ENCODE data around the gene AGAP1. TPM values are rescaled to one million over a fixed set of nuclear protein-coding genes. Genes with fewer than 3 reads are reported as not detected.

The AGAP1 gene
- polyA plus RNA-seq, 2 of the 4 experiments (the other 2 are of a cell fraction) = 20.2 to 21.9 TPM

GRCh38 chr2:235636546-235636945, 142.7 kb downstream of the AGAP1 start:
- ChIA-PET POLR2A (no interaction called here), CTCF (no interaction called here)
- Histone ChIP-seq H3K27ac (no peak overlapping the region), H3K4me1 (no peaks in the 10 kb centered on the region; the same call in 2 of the 3 replicates), H3K4me3 (no peak overlapping the region), H3K9me3 (no peaks in the 10 kb centered on the region), H3K4me2 (no peak overlapping the region)
- 91% methylated on average over 10 of the region's 12 CpGs for WGBS (ENCODE audit: missing lambda C conversion rate)
- FAIRE-seq (no peak), ATAC-seq (no peak), DNase-seq (ENCODE audit: low read depth in 1 of 2, low spot score in 1 of 2) (no peak)
- TF ChIP-seq ZNF302 (CRISPR knock-in tag; IDR thresholded peaks at IDR 0.05) (no peak), RNF2 (IDR thresholded peaks at IDR 0.05; ENCODE audit: borderline replicate concordance, low read depth) (no peak)

- Histone ChIP-seq H3K9me3 (no peaks in the 10 kb centered on the region), H3K4me1 (peaks cover 7% of the 10 kb centered on the region; the same call in 1 of the 3 replicates), H3K4me3 (no peak overlapping the region), H3K4me2 (no peak overlapping the region), H3K27ac (no peak overlapping the region)
- ATAC-seq = no peak
- TF ChIP-seq CEBPB (IDR thresholded peaks at IDR 0.05) = no peak
- TF ChIP-seq, protein P1, sequence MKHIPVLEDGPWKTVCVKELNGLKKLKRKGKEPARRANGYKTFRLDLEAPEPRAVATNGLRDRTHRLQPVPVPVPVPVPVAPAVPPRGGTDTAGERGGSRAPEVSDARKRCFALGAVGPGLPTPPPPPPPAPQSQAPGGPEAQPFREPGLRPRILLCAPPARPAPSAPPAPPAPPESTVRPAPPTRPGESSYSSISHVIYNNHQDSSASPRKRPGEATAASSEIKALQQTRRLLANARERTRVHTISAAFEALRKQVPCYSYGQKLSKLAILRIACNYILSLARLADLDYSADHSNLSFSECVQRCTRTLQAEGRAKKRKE (CRISPR knock-in tag; IDR thresholded peaks at IDR 0.05; ENCODE audit: low read depth) = no peak
- TF ChIP-seq E2F6 (IDR thresholded peaks at IDR 0.05; ENCODE audit: borderline replicate concordance, low read depth) = no peak
- no peak for TF ChIP-seq TP53 (CRISPR knock-in tag; IDR thresholded peaks at IDR 0.05)
- no peak for TF ChIP-seq JUNB (IDR thresholded peaks at IDR 0.05)
- no peak for TF ChIP-seq SMC3 (IDR thresholded peaks at IDR 0.05)
- TF ChIP-seq RNF2 (IDR thresholded peaks at IDR 0.05; ENCODE audit: borderline replicate concordance, low read depth) = no peak
- no peak for TF ChIP-seq PBX3 (IDR thresholded peaks at IDR 0.05)
- TF ChIP-seq FOXS1 (CRISPR knock-in tag; IDR thresholded peaks at IDR 0.05) = no peak
- 94% methylated on average over 7 of the region's 7 CpGs for WGBS (ENCODE audit: missing lambda C conversion rate)
- ChIA-PET POLR2A (no interaction called here), CTCF (interaction anchor here (1.0 to 2.1 kb wide), 5 partner anchors 8 to 109 kb away, joined by 3 to 11 read pairs (median 5); no protein-coding TSS in a partner anchor)
- DNase-seq (ENCODE audit: low read depth in 1 of 2, low spot score in 1 of 2) = no peak
- FAIRE-seq = no peak
Observed at GRCh38 chr2:235637896-235638295, 144.1 kb downstream of the AGAP1 start.

GRCh38 chr2:235638541-235639427, 144.9 kb downstream of the AGAP1 start:
- WGBS (ENCODE audit: missing lambda C conversion rate) = 90% methylated on average over 12 of the region's 12 CpGs
- H3K4me2 ChIP-seq = no peak overlapping the region
- TF ChIP-seq, protein P2, sequence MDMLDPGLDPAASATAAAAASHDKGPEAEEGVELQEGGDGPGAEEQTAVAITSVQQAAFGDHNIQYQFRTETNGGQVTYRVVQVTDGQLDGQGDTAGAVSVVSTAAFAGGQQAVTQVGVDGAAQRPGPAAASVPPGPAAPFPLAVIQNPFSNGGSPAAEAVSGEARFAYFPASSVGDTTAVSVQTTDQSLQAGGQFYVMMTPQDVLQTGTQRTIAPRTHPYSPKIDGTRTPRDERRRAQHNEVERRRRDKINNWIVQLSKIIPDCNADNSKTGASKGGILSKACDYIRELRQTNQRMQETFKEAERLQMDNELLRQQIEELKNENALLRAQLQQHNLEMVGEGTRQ (IDR thresholded peaks at IDR 0.05) = 0 out of 2 replicates have a peak, but pooled peaks have one; percentile 1
- no peak for TF ChIP-seq CHD4 (IDR thresholded peaks at IDR 0.05; ENCODE audit: borderline replicate concordance)
- TF ChIP-seq HEYL (CRISPR knock-in tag; IDR thresholded peaks at IDR 0.05) = no peak
- TF ChIP-seq TP53 (CRISPR knock-in tag; IDR thresholded peaks at IDR 0.05) = no peak
- TF ChIP-seq POLR2AphosphoS2 (conservative IDR thresholded peaks at IDR 0.05; ENCODE audit: low read length) = no peak
- TF ChIP-seq, protein P3, sequence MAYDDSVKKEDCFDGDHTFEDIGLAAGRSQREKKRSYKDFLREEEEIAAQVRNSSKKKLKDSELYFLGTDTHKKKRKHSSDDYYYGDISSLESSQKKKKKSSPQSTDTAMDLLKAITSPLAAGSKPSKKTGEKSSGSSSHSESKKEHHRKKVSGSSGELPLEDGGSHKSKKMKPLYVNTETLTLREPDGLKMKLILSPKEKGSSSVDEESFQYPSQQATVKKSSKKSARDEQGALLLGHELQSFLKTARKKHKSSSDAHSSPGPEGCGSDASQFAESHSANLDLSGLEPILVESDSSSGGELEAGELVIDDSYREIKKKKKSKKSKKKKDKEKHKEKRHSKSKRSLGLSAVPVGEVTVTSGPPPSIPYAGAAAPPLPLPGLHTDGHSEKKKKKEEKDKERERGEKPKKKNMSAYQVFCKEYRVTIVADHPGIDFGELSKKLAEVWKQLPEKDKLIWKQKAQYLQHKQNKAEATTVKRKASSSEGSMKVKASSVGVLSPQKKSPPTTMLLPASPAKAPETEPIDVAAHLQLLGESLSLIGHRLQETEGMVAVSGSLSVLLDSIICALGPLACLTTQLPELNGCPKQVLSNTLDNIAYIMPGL (CRISPR knock-in tag; IDR thresholded peaks at IDR 0.05; ENCODE audit: borderline replicate concordance) = no peak
- TF ChIP-seq CEBPB (IDR thresholded peaks at IDR 0.05) = no peak
- TF ChIP-seq KDM1A (IDR thresholded peaks at IDR 0.05; ENCODE audit: low read depth) = no peak
- TF ChIP-seq CTCF (IDR thresholded peaks at IDR 0.05) = peak; percentile 18; the same call in 1 of the 3 replicates
- TF ChIP-seq ZSCAN20 (CRISPR knock-in tag; IDR thresholded peaks at IDR 0.05) = no peak
- TF ChIP-seq RARB (CRISPR knock-in tag; IDR thresholded peaks at IDR 0.05) = no peak
- no peak overlapping the region for H3K4me3 ChIP-seq
- ChIA-PET CTCF (interaction anchor here (1.0 to 2.1 kb wide), 7 partner anchors 9 to 108 kb away, joined by 3 to 11 read pairs (median 5); no protein-coding TSS in a partner anchor), POLR2A (no interaction called here)
- DNase-seq (ENCODE audit: low read depth in 1 of 2, low spot score in 1 of 2) = no peak
- H3K27ac ChIP-seq = no peak overlapping the region
- no peaks in the 10 kb centered on the region for H3K9me3 ChIP-seq
- ATAC-seq = peak in 1 of 2 experiments; percentile 36; a peak in 3 of 6 replicates
- FAIRE-seq = no peak
- H3K4me1 ChIP-seq = peaks cover 7% of the 10 kb centered on the region; the same call in 1 of the 3 replicates

Data from A549 (cell line).